Left ventricle myocardium inferior (tissue), 1 donor: ENCODE measurements around the gene HERPUD1. TPM values are rescaled to one million over a fixed set of nuclear protein-coding genes. Genes with fewer than 3 reads are reported as not detected.

Source experiments
- DNase-seq: peaks from one replicate; pipeline ENCODE4 v3.0.0-alpha.2; 2020
- H3K27ac ChIP-seq: fragments of 200-600 bp; replicated peaks from 2 replicates; pipeline ENCODE4 v1.8.0; 2021
- H3K27me3 ChIP-seq: fragments of 200-600 bp; 2 replicates; pipeline ENCODE4 v1.8.0; 2021; ENCODE audit warnings: low read depth
- H3K36me3 ChIP-seq: fragments of 200-600 bp; 2 replicates; pipeline ENCODE4 v1.8.0; 2021
- H3K4me1 ChIP-seq: fragments of 200-600 bp; 2 replicates; pipeline ENCODE4 v1.8.0; 2021
- H3K4me3 ChIP-seq: fragments of 200-600 bp; 2 replicates; pipeline ENCODE4 v1.8.0; 2021; ENCODE audit warnings: mild to moderate bottlenecking, moderate library complexity
- H3K9me3 ChIP-seq: fragments of 200-600 bp; replicated peaks from 2 replicates; pipeline ENCODE4 v1.8.0; 2021
- intact Hi-C: fragments of 100-400 bp; cut with micrococcal nuclease; formaldehyde crosslinking; loops from one replicate; pipeline ENCODE4 v1.11.0; 2022
- microRNA-seq: library from miRNA; unstranded; fragments of <30 nt; microRNA quantifications from one replicate; pipeline ENCODE4 v1.2.0, GENCODE V29; 2020
- total RNA-seq: library from RNA; stranded (reverse); fragmentation: NEBNext Ultra II Directional; extraction: Animal tissue kit (Norgen Biotek cat#: 25700); gene quantifications from one replicate; pipeline ENCODE4 v1.2.1, GENCODE V29; 2021
- TF ChIP-seq, protein P1 (sequence below): fragments of 200-600 bp; IDR thresholded peaks from 2 replicates; pipeline ENCODE4 v1.8.0; 2021; ENCODE audit warnings: antibody characterized with exemption, mild to moderate bottlenecking, borderline replicate concordance
- donor health status: DM: no; HTN: yes; CAD: no; lungs with severe emphysema.

HERPUD1 gene
- total RNA-seq, 1 donor from 2014 or later: 119 TPM

DNA sequence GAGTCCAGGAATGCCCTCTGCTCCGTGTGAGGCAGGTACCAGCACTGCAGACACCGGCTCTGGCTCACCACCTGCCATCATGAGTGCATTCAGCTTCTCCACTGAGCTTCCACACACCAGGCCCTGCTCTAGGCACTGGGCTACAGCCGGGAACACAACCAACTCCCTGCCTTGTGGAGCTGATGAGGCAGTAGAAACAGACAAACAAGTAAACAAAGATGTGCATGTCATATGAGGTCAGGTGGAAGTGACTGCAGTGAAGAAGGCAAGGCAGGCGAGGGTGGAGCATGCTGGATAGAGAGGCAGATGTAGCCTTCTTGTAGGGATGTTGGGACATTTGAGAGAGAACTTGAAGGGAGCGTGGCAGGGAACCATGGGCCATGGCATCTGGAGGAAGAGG lies 62.4 kb downstream of the HERPUD1 start:
- no peak for DNase-seq
- Histone ChIP-seq H3K27me3 (no peaks in the 10 kb centered on the region), H3K4me1 (peaks cover 63% of the 10 kb centered on the region), H3K4me3 (no peak overlapping the region), H3K27ac (peak overlapping the region; percentile 20), H3K36me3 (no peaks in the 10 kb centered on the region), H3K9me3 (no peaks in the 10 kb centered on the region)
- TF ChIP-seq, protein P1, sequence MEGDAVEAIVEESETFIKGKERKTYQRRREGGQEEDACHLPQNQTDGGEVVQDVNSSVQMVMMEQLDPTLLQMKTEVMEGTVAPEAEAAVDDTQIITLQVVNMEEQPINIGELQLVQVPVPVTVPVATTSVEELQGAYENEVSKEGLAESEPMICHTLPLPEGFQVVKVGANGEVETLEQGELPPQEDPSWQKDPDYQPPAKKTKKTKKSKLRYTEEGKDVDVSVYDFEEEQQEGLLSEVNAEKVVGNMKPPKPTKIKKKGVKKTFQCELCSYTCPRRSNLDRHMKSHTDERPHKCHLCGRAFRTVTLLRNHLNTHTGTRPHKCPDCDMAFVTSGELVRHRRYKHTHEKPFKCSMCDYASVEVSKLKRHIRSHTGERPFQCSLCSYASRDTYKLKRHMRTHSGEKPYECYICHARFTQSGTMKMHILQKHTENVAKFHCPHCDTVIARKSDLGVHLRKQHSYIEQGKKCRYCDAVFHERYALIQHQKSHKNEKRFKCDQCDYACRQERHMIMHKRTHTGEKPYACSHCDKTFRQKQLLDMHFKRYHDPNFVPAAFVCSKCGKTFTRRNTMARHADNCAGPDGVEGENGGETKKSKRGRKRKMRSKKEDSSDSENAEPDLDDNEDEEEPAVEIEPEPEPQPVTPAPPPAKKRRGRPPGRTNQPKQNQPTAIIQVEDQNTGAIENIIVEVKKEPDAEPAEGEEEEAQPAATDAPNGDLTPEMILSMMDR: no peak
- intact Hi-C loops: no loop called here

Small RNA genes lying within 50 kb of the gene (microRNA-seq; reads per million reads assigned to microRNA genes)
- gene MIR6863: not detected

Other genes with a start within 250 kb of the HERPUD1 start
- 91.8 TPM for gene MT1X, start 249.7 kb upstream of the HERPUD1 start, total RNA-seq
- 27.1 TPM for gene NUP93, start 202.0 kb upstream of the HERPUD1 start, total RNA-seq
- not detected for gene SLC12A3, start 66.9 kb upstream of the HERPUD1 start, total RNA-seq
- gene CETP, start 29.8 kb downstream of the HERPUD1 start, total RNA-seq: 0.16 TPM
- 6.6 TPM for gene NLRC5, start 57.4 kb downstream of the HERPUD1 start, total RNA-seq
- gene CPNE2, start 160.4 kb downstream of the HERPUD1 start, total RNA-seq: 13.7 TPM